SK-N-SH (cell line): ENCODE results near the gene KCTD8.

Experiments
- EP300 ChIP-seq, 2 experiments: IDR thresholded peaks; 2 replicates each; pipeline versions ENCODE4 v1.4.0 to v1.6.1; 2012; ENCODE audit warnings: borderline replicate concordance in 1 of 2, low read depth in 1 of 2, low read length in 1 of 2
- MXI1 ChIP-seq: IDR thresholded peaks from 2 replicates; pipeline ENCODE4 v1.6.1; 2012; ENCODE audit warnings: mild to moderate bottlenecking, low read depth, low read length, improper control_type of control experiment
- POLR2AphosphoS5 ChIP-seq: IDR thresholded peaks from 2 replicates; pipeline ENCODE4 v1.6.1; 2012; ENCODE audit warnings: low read depth, low read length
- TF ChIP-seq, protein P1 (sequence below): fragments of 200-600 bp; sonication (generic); IDR thresholded peaks from 2 replicates; pipeline ENCODE4 v1.6.1; 2017; ENCODE audit warnings: antibody characterized with exemption, mild to moderate bottlenecking, moderate library complexity
- TF ChIP-seq, protein P2 (sequence below): fragments of 150-350 bp; IDR thresholded peaks from 2 replicates; pipeline ENCODE4 v1.6.1; 2017; ENCODE audit warnings: antibody characterized with exemption, low read length, low read depth, borderline replicate concordance

DNA sequence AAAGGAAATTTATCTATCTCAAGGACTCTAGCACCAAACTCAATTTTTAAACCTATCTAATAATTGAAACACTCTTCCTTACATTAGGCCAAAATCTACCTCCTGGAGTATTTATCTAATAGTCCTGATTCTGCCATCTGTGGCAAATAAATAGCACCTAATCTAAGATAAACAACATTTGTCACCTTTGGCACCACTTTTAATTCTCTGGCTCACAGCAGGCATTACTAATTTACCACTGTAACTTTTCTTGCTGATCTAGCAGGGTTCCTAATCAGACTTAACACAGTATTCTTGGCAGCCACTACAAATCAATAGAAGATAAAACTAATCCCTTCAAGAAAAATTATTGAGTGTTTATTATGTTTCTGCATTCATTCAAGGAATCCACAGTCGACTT is 161.1 kb downstream of the KCTD8 start:
- TF ChIP-seq, protein P1, sequence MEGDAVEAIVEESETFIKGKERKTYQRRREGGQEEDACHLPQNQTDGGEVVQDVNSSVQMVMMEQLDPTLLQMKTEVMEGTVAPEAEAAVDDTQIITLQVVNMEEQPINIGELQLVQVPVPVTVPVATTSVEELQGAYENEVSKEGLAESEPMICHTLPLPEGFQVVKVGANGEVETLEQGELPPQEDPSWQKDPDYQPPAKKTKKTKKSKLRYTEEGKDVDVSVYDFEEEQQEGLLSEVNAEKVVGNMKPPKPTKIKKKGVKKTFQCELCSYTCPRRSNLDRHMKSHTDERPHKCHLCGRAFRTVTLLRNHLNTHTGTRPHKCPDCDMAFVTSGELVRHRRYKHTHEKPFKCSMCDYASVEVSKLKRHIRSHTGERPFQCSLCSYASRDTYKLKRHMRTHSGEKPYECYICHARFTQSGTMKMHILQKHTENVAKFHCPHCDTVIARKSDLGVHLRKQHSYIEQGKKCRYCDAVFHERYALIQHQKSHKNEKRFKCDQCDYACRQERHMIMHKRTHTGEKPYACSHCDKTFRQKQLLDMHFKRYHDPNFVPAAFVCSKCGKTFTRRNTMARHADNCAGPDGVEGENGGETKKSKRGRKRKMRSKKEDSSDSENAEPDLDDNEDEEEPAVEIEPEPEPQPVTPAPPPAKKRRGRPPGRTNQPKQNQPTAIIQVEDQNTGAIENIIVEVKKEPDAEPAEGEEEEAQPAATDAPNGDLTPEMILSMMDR, result no peak
- TF ChIP-seq MXI1 (no peak), EP300 (IDR thresholded peaks at IDR 0.05; ENCODE audit: borderline replicate concordance in 1 of 2, low read depth in 1 of 2, low read length in 1 of 2) (no peak), POLR2AphosphoS5 (no peak)
- TF ChIP-seq, protein P2, sequence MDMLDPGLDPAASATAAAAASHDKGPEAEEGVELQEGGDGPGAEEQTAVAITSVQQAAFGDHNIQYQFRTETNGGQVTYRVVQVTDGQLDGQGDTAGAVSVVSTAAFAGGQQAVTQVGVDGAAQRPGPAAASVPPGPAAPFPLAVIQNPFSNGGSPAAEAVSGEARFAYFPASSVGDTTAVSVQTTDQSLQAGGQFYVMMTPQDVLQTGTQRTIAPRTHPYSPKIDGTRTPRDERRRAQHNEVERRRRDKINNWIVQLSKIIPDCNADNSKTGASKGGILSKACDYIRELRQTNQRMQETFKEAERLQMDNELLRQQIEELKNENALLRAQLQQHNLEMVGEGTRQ, result no peak
